DND-41 (cell line): Measurements from ENCODE around the gene ERCC6L2.

Source experiments
- ATAC-seq: fragments of 200-7000 bp; cut with Tn5 transposase; 3 replicates; pipeline ENCODE4 v1.9.1; 2021; ENCODE audit warnings: low read depth; ENCODE audit not compliant: insufficient read depth
- DNase-seq: peaks from one replicate; pipeline ENCODE4 v3.0.0-alpha.2; 2020
- H2AFZ ChIP-seq: 2 replicates; pipeline ENCODE4 v1.6.0; 2012; ENCODE audit warnings: low read depth, low read length
- H3K27ac ChIP-seq: 2 replicates; pipeline ENCODE4 v1.5.1; 2012; ENCODE audit warnings: low read length, inconsistent platforms
- H3K27me3 ChIP-seq: fragments of 200-600 bp; sonication (generic); 2 replicates; pipeline ENCODE4 v1.6.0; 2012; ENCODE audit warnings: low read length, mild to moderate bottlenecking, inconsistent platforms; ENCODE audit not compliant: insufficient read depth, poor library complexity
- H3K36me3 ChIP-seq: 2 replicates; pipeline ENCODE4 v1.5.1; 2012; ENCODE audit warnings: low read length, inconsistent platforms; ENCODE audit not compliant: insufficient read depth
- H3K4me1 ChIP-seq: 2 replicates; pipeline ENCODE4 v1.5.1; 2012; ENCODE audit warnings: mild to moderate bottlenecking, low read length; ENCODE audit not compliant: insufficient read depth
- H3K4me2 ChIP-seq: 2 replicates; pipeline ENCODE4 v1.6.0; 2012; ENCODE audit warnings: mild to moderate bottlenecking, moderate library complexity, low read length, inconsistent platforms; ENCODE audit not compliant: insufficient read depth
- H3K4me3 ChIP-seq, 2 experiments: fragments of 200-600 bp in 1 of 2; shearing (Covaris generic) in 1 of 2; 2 replicates each; pipeline ENCODE4 v1.5.1; 2012 to 2016; ENCODE audit warnings: inconsistent platforms in 2 of 2, low read length in 2 of 2, mild to moderate bottlenecking in 2 of 2, low read depth in 1 of 2, moderate library complexity in 1 of 2
- H3K79me2 ChIP-seq: 2 replicates; pipeline ENCODE4 v1.6.0; 2012; ENCODE audit warnings: low read length, inconsistent platforms; ENCODE audit not compliant: insufficient read depth
- H3K9ac ChIP-seq: 2 replicates; pipeline ENCODE4 v1.6.0; 2012; ENCODE audit warnings: low read depth, mild to moderate bottlenecking, inconsistent platforms, low read length, moderate library complexity
- H3K9me3 ChIP-seq: 2 replicates; pipeline ENCODE4 v1.5.1; 2012; ENCODE audit warnings: low read length, moderate library complexity, mild to moderate bottlenecking, inconsistent platforms; ENCODE audit not compliant: insufficient read depth, severe bottlenecking
- H4K20me1 ChIP-seq: 2 replicates; pipeline ENCODE4 v1.6.0; 2012; ENCODE audit warnings: low read length; ENCODE audit not compliant: insufficient read depth
- EZH2 ChIP-seq: IDR thresholded peaks from 3 replicates; pipeline ENCODE4 v1.6.1; 2012; ENCODE audit warnings: borderline replicate concordance, low read depth, mild to moderate bottlenecking, moderate library complexity, low read length, inconsistent platforms; ENCODE audit not compliant: severe bottlenecking
- TF ChIP-seq, protein P1 (sequence below): IDR thresholded peaks from 2 replicates; pipeline ENCODE4 v1.5.1; 2012; ENCODE audit warnings: borderline replicate concordance, low read length, moderate library complexity, mild to moderate bottlenecking; ENCODE audit not compliant: poor library complexity, severe bottlenecking; ENCODE audit errors: extremely low read depth

The ERCC6L2 gene

DNA sequence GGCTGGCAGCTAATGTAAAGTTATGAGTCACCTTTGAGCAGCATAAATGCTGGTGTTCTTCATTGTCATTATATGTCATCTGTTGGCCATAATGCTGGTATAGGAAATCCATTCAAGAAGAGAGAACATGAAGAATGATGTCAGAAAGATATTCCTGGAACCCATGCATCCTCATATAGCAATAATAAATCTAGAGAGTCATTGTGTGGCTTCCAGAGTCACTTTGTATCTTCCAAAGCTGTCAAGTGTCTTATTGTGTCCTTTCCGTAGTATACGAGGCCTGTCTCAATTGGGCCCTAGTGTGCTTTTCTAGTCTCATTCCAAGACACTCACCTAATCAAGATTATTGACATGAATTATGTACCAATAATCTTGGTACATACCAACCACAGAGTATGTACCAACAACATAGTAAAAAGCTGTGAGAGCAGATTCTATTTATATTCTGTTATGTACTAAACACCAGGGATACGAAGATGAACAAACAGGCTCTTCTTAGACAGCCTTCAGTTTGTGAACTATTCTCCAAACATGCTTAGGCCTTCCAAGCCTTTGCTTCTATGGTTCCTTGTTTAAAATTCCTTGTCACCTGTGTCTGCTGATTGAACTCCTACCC lies 110.1 kb downstream of the ERCC6L2 start:
- TF ChIP-seq, protein P1, sequence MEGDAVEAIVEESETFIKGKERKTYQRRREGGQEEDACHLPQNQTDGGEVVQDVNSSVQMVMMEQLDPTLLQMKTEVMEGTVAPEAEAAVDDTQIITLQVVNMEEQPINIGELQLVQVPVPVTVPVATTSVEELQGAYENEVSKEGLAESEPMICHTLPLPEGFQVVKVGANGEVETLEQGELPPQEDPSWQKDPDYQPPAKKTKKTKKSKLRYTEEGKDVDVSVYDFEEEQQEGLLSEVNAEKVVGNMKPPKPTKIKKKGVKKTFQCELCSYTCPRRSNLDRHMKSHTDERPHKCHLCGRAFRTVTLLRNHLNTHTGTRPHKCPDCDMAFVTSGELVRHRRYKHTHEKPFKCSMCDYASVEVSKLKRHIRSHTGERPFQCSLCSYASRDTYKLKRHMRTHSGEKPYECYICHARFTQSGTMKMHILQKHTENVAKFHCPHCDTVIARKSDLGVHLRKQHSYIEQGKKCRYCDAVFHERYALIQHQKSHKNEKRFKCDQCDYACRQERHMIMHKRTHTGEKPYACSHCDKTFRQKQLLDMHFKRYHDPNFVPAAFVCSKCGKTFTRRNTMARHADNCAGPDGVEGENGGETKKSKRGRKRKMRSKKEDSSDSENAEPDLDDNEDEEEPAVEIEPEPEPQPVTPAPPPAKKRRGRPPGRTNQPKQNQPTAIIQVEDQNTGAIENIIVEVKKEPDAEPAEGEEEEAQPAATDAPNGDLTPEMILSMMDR, result no peak
- no peak for TF ChIP-seq EZH2
- Histone ChIP-seq H3K27ac (no peak overlapping the region), H3K36me3 (peaks cover 31% of the 10 kb centered on the region), H3K4me1 (peaks cover 31% of the 10 kb centered on the region), H2AFZ (no peak overlapping the region), H3K4me3 (no peak overlapping the region), H3K9me3 (peaks cover 11% of the 10 kb centered on the region), H4K20me1 (no peaks in the 10 kb centered on the region), H3K27me3 (no peaks in the 10 kb centered on the region), H3K4me2 (no peak overlapping the region), H3K9ac (no peak overlapping the region), H3K79me2 (peaks cover 3% of the 10 kb centered on the region; the same call in 1 of the 2 replicates)
- no peak for DNase-seq
- no peak for ATAC-seq

DNA sequence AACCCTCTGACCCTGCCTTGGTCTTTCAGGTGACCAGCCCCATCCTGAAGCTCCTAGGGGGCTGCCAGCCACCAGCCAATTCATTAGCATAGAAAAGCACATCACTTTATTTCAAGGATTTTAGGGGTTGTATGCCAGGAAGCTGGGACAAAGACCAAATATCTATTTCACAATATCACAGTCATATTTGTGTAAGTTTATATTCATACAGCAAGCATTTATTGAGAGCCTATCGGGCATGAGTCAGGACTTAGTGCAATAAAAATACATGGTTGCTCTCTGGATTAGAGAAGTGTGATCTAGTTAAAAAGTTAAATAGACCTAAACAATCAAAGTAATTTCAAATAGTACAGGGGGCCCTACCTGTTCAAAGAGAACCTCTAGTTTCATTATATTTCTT lies 113.8 kb downstream of the ERCC6L2 start:
- H3K4me3 ChIP-seq, result no peak overlapping the region
- H2AFZ ChIP-seq, result no peak overlapping the region
- H3K27ac ChIP-seq, result no peak overlapping the region
- peaks cover 11% of the 10 kb centered on the region for H3K9me3 ChIP-seq
- peaks cover 33% of the 10 kb centered on the region for H3K36me3 ChIP-seq
- no peak overlapping the region for H3K4me2 ChIP-seq
- ATAC-seq (no peak), DNase-seq (no peak)
- no peaks in the 10 kb centered on the region for H4K20me1 ChIP-seq
- TF ChIP-seq, protein P1, result no peak
- TF ChIP-seq EZH2, result no peak
- no peak overlapping the region for H3K9ac ChIP-seq
- H3K79me2 ChIP-seq, result no peaks in the 10 kb centered on the region
- no peaks in the 10 kb centered on the region for H3K27me3 ChIP-seq
- no peaks in the 10 kb centered on the region for H3K4me1 ChIP-seq

DNA sequence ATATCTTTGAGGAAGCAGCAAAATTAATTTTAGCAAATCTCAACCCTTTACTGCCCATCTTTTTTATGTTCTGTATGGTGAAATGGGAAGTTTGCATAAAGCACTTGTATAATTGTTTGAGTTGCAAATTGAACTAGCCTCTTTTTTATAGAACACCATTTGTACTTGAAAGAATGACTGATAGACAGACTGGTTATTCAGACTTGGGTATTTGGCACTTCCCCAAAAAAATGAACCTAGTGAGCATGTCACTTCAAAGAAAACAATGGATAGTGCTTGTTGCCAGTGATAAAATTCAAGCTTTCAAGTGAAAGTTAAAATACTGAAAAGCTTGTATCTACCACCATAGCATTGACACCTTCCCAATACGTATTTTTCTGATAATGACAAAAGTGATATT lies 115.8 kb downstream of the ERCC6L2 start:
- ATAC-seq, result no peak
- Histone ChIP-seq H3K4me2 (no peak overlapping the region), H3K36me3 (peaks cover 26% of the 10 kb centered on the region), H3K9me3 (peaks cover 7% of the 10 kb centered on the region), H3K27ac (no peak overlapping the region), H3K4me3 (no peak overlapping the region), H2AFZ (no peak overlapping the region), H3K9ac (no peak overlapping the region), H4K20me1 (no peaks in the 10 kb centered on the region), H3K79me2 (no peaks in the 10 kb centered on the region), H3K27me3 (no peaks in the 10 kb centered on the region), H3K4me1 (no peaks in the 10 kb centered on the region)
- DNase-seq, result no peak
- TF ChIP-seq EZH2, result no peak
- TF ChIP-seq, protein P1, result no peak

DNA sequence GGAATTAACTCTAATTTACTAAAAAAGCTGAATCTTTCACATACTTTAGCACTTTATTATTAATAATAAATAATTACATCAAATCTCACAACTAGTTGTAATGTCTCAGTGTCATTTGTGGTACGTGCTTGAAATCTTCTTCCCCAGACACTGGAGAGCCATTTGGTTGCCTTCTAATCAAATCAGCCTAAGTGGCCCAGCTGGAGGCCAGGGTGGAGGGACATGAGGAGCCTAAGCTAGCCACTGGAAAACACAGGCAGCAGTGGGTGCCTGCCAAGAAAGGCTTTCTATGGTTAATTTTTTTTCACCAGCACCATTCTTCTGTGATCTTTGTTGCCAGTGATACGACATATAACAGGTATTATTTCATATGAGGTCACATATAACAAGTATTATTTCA lies 117.0 kb downstream of the ERCC6L2 start:
- peaks cover 21% of the 10 kb centered on the region; the same call in 1 of the 2 replicates for H3K36me3 ChIP-seq
- no peak overlapping the region for H3K27ac ChIP-seq
- no peak for TF ChIP-seq EZH2
- TF ChIP-seq, protein P1, result no peak
- no peaks in the 10 kb centered on the region for H3K4me1 ChIP-seq
- peaks cover 3% of the 10 kb centered on the region for H3K9me3 ChIP-seq
- H3K4me3 ChIP-seq, result no peak overlapping the region
- no peak for ATAC-seq
- no peaks in the 10 kb centered on the region for H3K27me3 ChIP-seq
- H3K9ac ChIP-seq, result no peak overlapping the region
- no peaks in the 10 kb centered on the region for H4K20me1 ChIP-seq
- H3K79me2 ChIP-seq, result no peaks in the 10 kb centered on the region
- no peak for DNase-seq
- no peak overlapping the region for H3K4me2 ChIP-seq
- H2AFZ ChIP-seq, result no peak overlapping the region
